H9 (cell line): Measurements from ENCODE around the gene KRT1. TPM values are rescaled to one million over a fixed set of nuclear protein-coding genes. Genes with fewer than 3 reads are reported as not detected.

Source experiments
- DNase-seq: peaks from one replicate; pipeline ENCODE4 v3.0.0-alpha.2; 2017
- H2AFZ ChIP-seq: one replicate; pipeline ENCODE4 v1.6.1; 2013; ENCODE audit warnings: mild to moderate bottlenecking, low read length, control low read depth, moderate library complexity
- H2AK5ac ChIP-seq: 2 replicates; pipeline ENCODE4 v1.6.1; 2013; ENCODE audit warnings: low read length, control low read depth, mixed read lengths; ENCODE audit not compliant: insufficient read length
- H2BK120ac ChIP-seq: one replicate; pipeline ENCODE4 v1.6.1; 2013; ENCODE audit warnings: low read depth, mild to moderate bottlenecking, low read length, control low read depth, inconsistent platforms; ENCODE audit not compliant: poor library complexity, severe bottlenecking
- H2BK12ac ChIP-seq: 2 replicates; pipeline ENCODE4 v1.6.1; 2013; ENCODE audit warnings: low read length, control low read depth, mixed read lengths, low read depth; ENCODE audit not compliant: insufficient read length
- H2BK15ac ChIP-seq: 2 replicates; pipeline ENCODE4 v1.6.1; 2013; ENCODE audit warnings: low read depth, low read length, control low read depth
- H2BK20ac ChIP-seq: one replicate; pipeline ENCODE4 v1.6.1; 2013; ENCODE audit warnings: low read depth, mild to moderate bottlenecking, low read length, control low read depth, inconsistent platforms; ENCODE audit not compliant: poor library complexity, severe bottlenecking
- H2BK5ac ChIP-seq: 2 replicates; pipeline ENCODE4 v1.6.1; 2013; ENCODE audit warnings: low read length, control low read depth, mixed read lengths; ENCODE audit not compliant: insufficient read length
- H3K14ac ChIP-seq: 2 replicates; pipeline ENCODE4 v1.6.1; 2013; ENCODE audit warnings: low read length, control low read depth; ENCODE audit not compliant: insufficient read depth
- H3K18ac ChIP-seq: 2 replicates; pipeline ENCODE4 v1.6.1; 2013; ENCODE audit warnings: low read depth, mild to moderate bottlenecking, mixed read lengths, low read length, control low read depth; ENCODE audit not compliant: insufficient read length
- H3K23ac ChIP-seq: 2 replicates; pipeline ENCODE4 v1.6.1; 2013; ENCODE audit warnings: low read length, control low read depth, mixed read lengths, low read depth; ENCODE audit not compliant: insufficient read length
- H3K23me2 ChIP-seq: 2 replicates; pipeline ENCODE4 v1.6.1; 2013; ENCODE audit warnings: low read depth, mild to moderate bottlenecking, mixed read lengths, low read length, control low read depth; ENCODE audit not compliant: insufficient read length, poor library complexity, severe bottlenecking
- H3K27ac ChIP-seq: 2 replicates; pipeline ENCODE4 v1.5.1; 2013; ENCODE audit warnings: low read length, control low read depth, mixed read lengths, low read depth; ENCODE audit not compliant: insufficient read length
- H3K27me3 ChIP-seq: 2 replicates; pipeline ENCODE4 v1.6.1; 2013; ENCODE audit warnings: low read length, control low read depth, inconsistent platforms; ENCODE audit not compliant: insufficient read depth
- H3K4ac ChIP-seq: 2 replicates; pipeline ENCODE4 v1.6.1; 2013; ENCODE audit warnings: low read depth, mild to moderate bottlenecking, control low read depth, inconsistent platforms, low read length, moderate library complexity
- H3K4me1 ChIP-seq: 2 replicates; pipeline ENCODE4 v1.6.1; 2013; ENCODE audit warnings: low read length, control low read depth, inconsistent platforms; ENCODE audit not compliant: insufficient read depth
- H3K4me2 ChIP-seq: 2 replicates; pipeline ENCODE4 v1.6.1; 2013; ENCODE audit warnings: low read length, control low read depth, mixed read lengths; ENCODE audit not compliant: insufficient read length, insufficient read depth
- H3K56ac ChIP-seq: 2 replicates; pipeline ENCODE4 v1.6.1; 2013; ENCODE audit warnings: low read depth, mild to moderate bottlenecking, mixed read lengths, low read length, control low read depth; ENCODE audit not compliant: insufficient read length
- H3K79me1 ChIP-seq: 2 replicates; pipeline ENCODE4 v1.6.1; 2013; ENCODE audit warnings: low read depth, mild to moderate bottlenecking, moderate library complexity, low read length, control low read depth, inconsistent platforms; ENCODE audit not compliant: insufficient read depth, poor library complexity, severe bottlenecking
- H3K79me2 ChIP-seq: 2 replicates; pipeline ENCODE4 v1.6.1; 2013; ENCODE audit warnings: low read length, control low read depth, inconsistent platforms; ENCODE audit not compliant: insufficient read depth
- H3K9ac ChIP-seq: 2 replicates; pipeline ENCODE4 v1.6.1; 2013; ENCODE audit warnings: low read length, control low read depth, mixed read lengths; ENCODE audit not compliant: insufficient read length; ENCODE audit errors: extremely low read depth
- H3K9me3 ChIP-seq: one replicate; pipeline ENCODE4 v1.6.1; 2013; ENCODE audit warnings: low read depth, low read length, inconsistent platforms; ENCODE audit not compliant: control insufficient read depth
- H3T11ph ChIP-seq: one replicate; pipeline ENCODE4 v1.6.1; 2013; ENCODE audit warnings: mild to moderate bottlenecking, low read length, control low read depth, inconsistent platforms
- H4K20me1 ChIP-seq: one replicate; pipeline ENCODE4 v1.6.1; 2013; ENCODE audit not compliant: control insufficient read depth, insufficient read length, insufficient read depth
- H4K5ac ChIP-seq: 2 replicates; pipeline ENCODE4 v1.6.1; 2013; ENCODE audit warnings: low read depth, mild to moderate bottlenecking, mixed read lengths, low read length, control low read depth; ENCODE audit not compliant: insufficient read length
- H4K8ac ChIP-seq: replicated peaks from 2 replicates; pipeline ENCODE4 v1.6.1; 2013; ENCODE audit warnings: low read length, control low read depth, mixed read lengths, low read depth; ENCODE audit not compliant: insufficient read length
- H4K91ac ChIP-seq: 2 replicates; pipeline ENCODE4 v1.6.1; 2013; ENCODE audit warnings: low read depth, mild to moderate bottlenecking, moderate library complexity, mixed read lengths, low read length, control low read depth; ENCODE audit not compliant: insufficient read length
- H3K27ac Mint-ChIP-seq, 3 experiments: 2 replicates in 2 of 3; 3 replicates in 1 of 3; pipeline ENCODE4 v1.8.0; 2020 to 2021; ENCODE audit warnings: mixed read lengths in 3 of 3, mild to moderate bottlenecking in 1 of 3, moderate library complexity in 1 of 3
- H3K27me3 Mint-ChIP-seq: 2 replicates; pipeline ENCODE4 v1.8.0; 2021; ENCODE audit warnings: low read depth, mild to moderate bottlenecking, moderate library complexity, mixed read lengths
- H3K36me3 Mint-ChIP-seq, 3 experiments: 2 replicates in 2 of 3; 3 replicates in 1 of 3; pipeline ENCODE4 v1.8.0; 2020 to 2021; ENCODE audit warnings: low read depth in 3 of 3, mixed read lengths in 3 of 3; ENCODE audit not compliant: insufficient read depth in 1 of 3
- H3K4me1 Mint-ChIP-seq, 2 experiments: 2 replicates each; pipeline ENCODE4 v1.8.0; 2020; ENCODE audit warnings: mixed read lengths in 2 of 2
- H3K4me3 Mint-ChIP-seq, 2 experiments: 2 replicates in 1 of 2; 3 replicates in 1 of 2; pipeline ENCODE4 v1.8.0; 2020 to 2021; ENCODE audit warnings: mild to moderate bottlenecking in 2 of 2, mixed read lengths in 2 of 2, moderate library complexity in 1 of 2
- H3K9me3 Mint-ChIP-seq, 2 experiments: 2 replicates in 1 of 2; 3 replicates in 1 of 2; pipeline ENCODE4 v1.8.0; 2020; ENCODE audit warnings: mild to moderate bottlenecking in 2 of 2, mixed read lengths in 2 of 2, moderate library complexity in 1 of 2
- CTCF ChIP-seq: fragments of 200-600 bp; sonication (generic); conservative IDR thresholded peaks from 3 replicates; pipeline ENCODE4 v1.8.0; 2021; ENCODE audit warnings: antibody characterized with exemption, mild to moderate bottlenecking
- WGBS: extraction: QIAGEN DNeasy Blood & Tissue Kit; methylation state at CpG from one replicate; pipeline ENCODE4 v1.1.7; 2013; ENCODE audit warnings: missing lambda C conversion rate, low lambda C conversion rate, mixed read lengths; ENCODE audit not compliant: insufficient read length; ENCODE audit errors: extremely low coverage; 5-methylcytosine and 5-hydroxymethylcytosine counted together
- total RNA-seq: library from RNA; stranded (reverse); gene quantifications from 2 replicates; pipeline ENCODE4 v1.2.1, GENCODE V29; 2021

KRT1 gene
- total RNA-seq, 1 experiment from 2014 or later = not detected

- Histone ChIP-seq H3K4ac (no peak overlapping the region), H3T11ph (no peak overlapping the region), H3K27ac (no peak overlapping the region), H3K23ac (no peak overlapping the region), H3K79me2 (no peaks in the 10 kb centered on the region), H4K91ac (no peak overlapping the region), H3K23me2 (no peaks in the 10 kb centered on the region), H4K5ac (no peak overlapping the region), H3K4me1 (no peaks in the 10 kb centered on the region), H3K27me3 (no peaks in the 10 kb centered on the region), H2AK5ac (no peak overlapping the region), H2BK20ac (no peak overlapping the region), H2BK12ac (no peak overlapping the region), H3K56ac (no peak overlapping the region), H2BK5ac (no peak overlapping the region), H3K4me2 (no peak overlapping the region), H3K18ac (no peak overlapping the region), H3K9ac (no peak overlapping the region), H2AFZ (no peak overlapping the region), H3K14ac (no peak overlapping the region; the same call in 1 of the 2 replicates), H3K79me1 (no peaks in the 10 kb centered on the region), H3K9me3 (no peaks in the 10 kb centered on the region), H4K20me1 (no peaks in the 10 kb centered on the region), H2BK15ac (no peak overlapping the region), H4K8ac (no peak overlapping the region), H2BK120ac (no peak overlapping the region)
- H3K27me3 Mint-ChIP-seq = peaks cover 22% of the 10 kb centered on the region
- H3K4me1 Mint-ChIP-seq = peaks cover 0 to 3% of the 10 kb centered on the region in 2 experiments; a peak in 2 of 4 replicates
- no CpG with 5 or more reads among the region's 3 CpGs for WGBS
- no peak overlapping the region for H3K27ac Mint-ChIP-seq
- H3K4me3 Mint-ChIP-seq = no peak overlapping the region
- no peak for TF ChIP-seq CTCF
- H3K36me3 Mint-ChIP-seq = no peaks in the 10 kb centered on the region
- H3K9me3 Mint-ChIP-seq = peaks cover 0 to 2% of the 10 kb centered on the region in 2 experiments; a peak in 2 of 5 replicates
- DNase-seq = no peak
Measured at GRCh38 chr12:52721838-52722470, 41.7 kb upstream of the KRT1 start.
